HL-60 (cell line): ENCODE data around the gene CTSD.

Source experiments
- GABPA ChIP-seq: IDR thresholded peaks from 2 replicates; pipeline ENCODE4 v1.6.1; 2012; ENCODE audit warnings: low read depth
- POLR2AphosphoS5 ChIP-seq: IDR thresholded peaks from 2 replicates; pipeline ENCODE4 v1.6.1; 2012; ENCODE audit warnings: low read depth
- SPI1 ChIP-seq: IDR thresholded peaks from 2 replicates; pipeline ENCODE4 v1.6.1; 2012; ENCODE audit warnings: low read depth, mild to moderate bottlenecking, borderline replicate concordance
- TF ChIP-seq, protein P1 (sequence below): IDR thresholded peaks from one replicate; pipeline ENCODE4 v1.5.1; 2011; ENCODE audit warnings: low read length, control low read depth, inconsistent platforms; ENCODE audit not compliant: insufficient read depth
- TF ChIP-seq, protein P2 (sequence below): IDR thresholded peaks from 2 replicates; pipeline ENCODE4 v1.6.1; 2012; ENCODE audit warnings: low read depth; ENCODE audit not compliant: insufficient replicate concordance

DNA sequence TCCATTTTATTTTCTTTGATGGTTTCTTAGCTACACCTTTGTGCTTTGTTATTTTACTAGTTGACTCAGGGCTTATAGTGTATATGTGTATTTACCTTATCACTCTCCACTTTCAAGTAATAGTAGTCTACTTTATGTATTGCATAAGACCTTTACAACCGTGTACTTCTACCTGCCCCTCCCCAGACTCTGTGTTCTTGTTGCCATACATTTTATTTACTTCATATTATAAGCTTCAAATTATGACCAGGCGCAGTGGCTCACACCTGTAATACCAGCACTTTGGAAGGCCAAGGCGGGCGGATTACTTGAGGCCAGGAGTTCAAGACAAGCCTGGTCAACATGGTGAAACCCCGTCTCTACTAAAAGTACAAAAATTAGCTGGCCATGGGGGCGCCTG, 28.2 kb upstream of the CTSD start:
- TF ChIP-seq, protein P1, sequence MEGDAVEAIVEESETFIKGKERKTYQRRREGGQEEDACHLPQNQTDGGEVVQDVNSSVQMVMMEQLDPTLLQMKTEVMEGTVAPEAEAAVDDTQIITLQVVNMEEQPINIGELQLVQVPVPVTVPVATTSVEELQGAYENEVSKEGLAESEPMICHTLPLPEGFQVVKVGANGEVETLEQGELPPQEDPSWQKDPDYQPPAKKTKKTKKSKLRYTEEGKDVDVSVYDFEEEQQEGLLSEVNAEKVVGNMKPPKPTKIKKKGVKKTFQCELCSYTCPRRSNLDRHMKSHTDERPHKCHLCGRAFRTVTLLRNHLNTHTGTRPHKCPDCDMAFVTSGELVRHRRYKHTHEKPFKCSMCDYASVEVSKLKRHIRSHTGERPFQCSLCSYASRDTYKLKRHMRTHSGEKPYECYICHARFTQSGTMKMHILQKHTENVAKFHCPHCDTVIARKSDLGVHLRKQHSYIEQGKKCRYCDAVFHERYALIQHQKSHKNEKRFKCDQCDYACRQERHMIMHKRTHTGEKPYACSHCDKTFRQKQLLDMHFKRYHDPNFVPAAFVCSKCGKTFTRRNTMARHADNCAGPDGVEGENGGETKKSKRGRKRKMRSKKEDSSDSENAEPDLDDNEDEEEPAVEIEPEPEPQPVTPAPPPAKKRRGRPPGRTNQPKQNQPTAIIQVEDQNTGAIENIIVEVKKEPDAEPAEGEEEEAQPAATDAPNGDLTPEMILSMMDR, result no peak
- no peak for TF ChIP-seq POLR2AphosphoS5
- TF ChIP-seq, protein P2, sequence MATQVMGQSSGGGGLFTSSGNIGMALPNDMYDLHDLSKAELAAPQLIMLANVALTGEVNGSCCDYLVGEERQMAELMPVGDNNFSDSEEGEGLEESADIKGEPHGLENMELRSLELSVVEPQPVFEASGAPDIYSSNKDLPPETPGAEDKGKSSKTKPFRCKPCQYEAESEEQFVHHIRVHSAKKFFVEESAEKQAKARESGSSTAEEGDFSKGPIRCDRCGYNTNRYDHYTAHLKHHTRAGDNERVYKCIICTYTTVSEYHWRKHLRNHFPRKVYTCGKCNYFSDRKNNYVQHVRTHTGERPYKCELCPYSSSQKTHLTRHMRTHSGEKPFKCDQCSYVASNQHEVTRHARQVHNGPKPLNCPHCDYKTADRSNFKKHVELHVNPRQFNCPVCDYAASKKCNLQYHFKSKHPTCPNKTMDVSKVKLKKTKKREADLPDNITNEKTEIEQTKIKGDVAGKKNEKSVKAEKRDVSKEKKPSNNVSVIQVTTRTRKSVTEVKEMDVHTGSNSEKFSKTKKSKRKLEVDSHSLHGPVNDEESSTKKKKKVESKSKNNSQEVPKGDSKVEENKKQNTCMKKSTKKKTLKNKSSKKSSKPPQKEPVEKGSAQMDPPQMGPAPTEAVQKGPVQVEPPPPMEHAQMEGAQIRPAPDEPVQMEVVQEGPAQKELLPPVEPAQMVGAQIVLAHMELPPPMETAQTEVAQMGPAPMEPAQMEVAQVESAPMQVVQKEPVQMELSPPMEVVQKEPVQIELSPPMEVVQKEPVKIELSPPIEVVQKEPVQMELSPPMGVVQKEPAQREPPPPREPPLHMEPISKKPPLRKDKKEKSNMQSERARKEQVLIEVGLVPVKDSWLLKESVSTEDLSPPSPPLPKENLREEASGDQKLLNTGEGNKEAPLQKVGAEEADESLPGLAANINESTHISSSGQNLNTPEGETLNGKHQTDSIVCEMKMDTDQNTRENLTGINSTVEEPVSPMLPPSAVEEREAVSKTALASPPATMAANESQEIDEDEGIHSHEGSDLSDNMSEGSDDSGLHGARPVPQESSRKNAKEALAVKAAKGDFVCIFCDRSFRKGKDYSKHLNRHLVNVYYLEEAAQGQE, result no peak
- TF ChIP-seq SPI1, result no peak
- TF ChIP-seq GABPA, result no peak
